GM19193 (cell line): Measurements from ENCODE around the gene DYSF.

ENCODE experiments used
- POLR2A ChIP-seq: IDR thresholded peaks from 4 replicates; pipeline ENCODE4 v1.6.1; 2011; ENCODE audit not compliant: insufficient read depth, insufficient read length; ENCODE audit errors: extremely low read depth

Gene DYSF

DNA sequence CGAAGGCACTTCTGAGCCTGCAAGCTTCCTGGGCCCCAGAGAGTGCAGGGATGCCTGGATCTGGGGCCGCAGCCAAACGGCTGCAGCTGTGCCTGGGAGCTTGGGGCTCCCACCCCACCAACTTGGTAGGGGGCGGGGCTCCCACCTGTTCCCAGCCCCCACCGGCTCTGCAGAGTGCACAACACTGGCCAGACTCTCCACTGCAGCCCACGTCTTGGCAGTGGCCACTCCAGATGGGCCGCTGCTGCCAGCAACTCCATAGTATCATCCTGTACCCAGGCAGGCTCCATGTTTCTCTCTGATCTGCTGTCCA, 9.9 kb downstream of the DYSF start:
- no peak for TF ChIP-seq POLR2A

DNA sequence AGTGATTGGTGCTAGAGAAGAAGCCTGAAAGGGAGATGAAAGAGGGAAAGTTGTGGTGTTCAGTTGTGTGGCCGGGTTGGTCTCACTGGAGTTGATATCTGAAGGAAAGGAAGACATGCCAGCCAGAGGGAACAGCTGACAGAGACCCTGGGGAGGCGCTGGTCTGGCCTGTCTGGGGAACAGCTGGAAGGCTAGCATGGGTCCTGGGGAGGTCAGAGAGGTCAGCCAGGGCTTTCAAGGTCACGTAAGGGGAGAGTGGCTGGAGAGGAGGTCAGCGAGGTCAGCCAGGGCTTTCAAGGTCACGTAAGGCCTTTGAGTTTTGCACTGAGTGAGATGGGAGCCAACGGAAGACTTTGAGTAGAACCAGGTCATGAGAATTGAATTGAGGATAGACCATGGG, 11.0 kb downstream of the DYSF start:
- no peak for TF ChIP-seq POLR2A

DNA sequence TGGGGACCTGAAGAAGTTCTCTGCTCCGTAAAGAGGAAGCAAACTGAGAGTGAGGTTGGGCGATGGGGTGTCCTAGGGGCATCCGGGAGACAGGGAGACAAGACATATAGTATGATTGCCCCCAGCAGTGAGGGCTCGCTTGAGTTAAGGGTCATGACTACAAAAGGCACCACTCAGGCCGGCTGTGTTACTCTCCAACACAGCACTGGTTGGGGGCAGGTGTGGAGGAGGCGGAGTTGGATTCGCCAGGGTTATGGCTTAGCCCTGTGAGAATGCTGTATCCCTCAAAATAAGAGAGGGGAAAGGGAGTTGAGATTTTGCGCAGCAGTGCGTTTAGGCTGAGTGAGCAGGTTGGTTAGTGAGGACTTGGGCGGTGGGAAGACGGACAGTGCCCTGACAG, 12.0 kb downstream of the DYSF start:
- no peak for TF ChIP-seq POLR2A

DNA sequence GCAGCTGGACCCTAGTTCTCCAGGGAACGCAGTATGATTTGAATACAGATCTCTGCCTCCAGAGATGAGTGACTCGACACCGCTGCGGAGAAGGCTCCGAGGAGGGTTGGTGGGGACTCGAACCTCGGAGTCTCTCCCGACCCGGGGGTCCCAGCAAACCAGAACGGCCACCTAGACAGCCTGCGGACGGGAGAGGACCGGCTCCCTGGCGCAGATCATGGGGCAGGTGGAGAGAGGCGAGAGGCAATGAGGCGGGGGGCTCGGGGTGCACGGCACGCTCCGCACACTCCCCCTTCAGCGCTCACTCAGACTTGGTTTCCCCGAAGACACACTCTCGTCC, 12.6 kb downstream of the DYSF start:
- no peak for TF ChIP-seq POLR2A

DNA sequence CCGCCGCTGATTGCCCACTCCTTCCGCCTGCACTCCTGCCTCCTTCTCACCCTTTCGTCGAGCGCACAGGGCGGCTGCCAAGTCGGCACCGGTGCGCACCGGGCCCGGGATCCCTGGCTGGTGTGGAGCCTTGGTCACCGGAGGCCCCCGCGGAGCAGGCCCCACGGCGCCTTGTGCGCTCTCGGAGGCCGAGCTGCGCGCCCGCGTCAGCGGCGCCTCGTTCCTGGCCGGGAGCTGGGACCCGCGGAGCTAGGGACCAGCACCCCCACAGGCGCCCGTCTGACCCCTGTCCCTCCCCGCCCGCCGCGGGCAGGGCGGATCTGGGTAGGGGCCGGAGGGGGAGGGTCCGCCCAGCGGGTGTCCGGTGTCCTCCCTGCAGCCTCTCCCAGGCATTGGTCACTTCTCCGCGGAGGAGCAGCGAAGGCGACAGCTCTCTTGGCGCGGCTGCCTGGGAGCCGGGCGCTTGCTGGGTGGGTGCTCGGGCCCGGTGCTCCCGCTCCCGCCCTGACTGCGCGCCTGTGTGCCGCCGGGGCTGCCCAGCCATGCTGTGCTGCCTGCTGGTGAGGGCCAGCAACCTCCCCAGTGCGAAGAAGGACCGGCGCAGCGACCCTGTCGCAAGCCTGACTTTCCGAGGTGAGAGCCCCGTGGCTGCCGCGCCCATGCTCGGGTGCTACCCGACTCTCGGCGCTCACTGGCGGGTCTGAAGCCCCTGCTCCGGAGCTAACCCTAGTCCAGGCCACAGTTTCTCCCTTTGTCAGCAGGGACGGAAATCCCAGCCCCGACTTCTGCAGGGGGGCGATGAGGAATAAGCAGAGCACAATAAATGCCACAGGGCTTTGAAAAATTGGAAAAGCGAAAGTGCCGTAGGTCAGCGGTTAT, 13.2 kb downstream of the DYSF start:
- TF ChIP-seq POLR2A = no peak

DNA sequence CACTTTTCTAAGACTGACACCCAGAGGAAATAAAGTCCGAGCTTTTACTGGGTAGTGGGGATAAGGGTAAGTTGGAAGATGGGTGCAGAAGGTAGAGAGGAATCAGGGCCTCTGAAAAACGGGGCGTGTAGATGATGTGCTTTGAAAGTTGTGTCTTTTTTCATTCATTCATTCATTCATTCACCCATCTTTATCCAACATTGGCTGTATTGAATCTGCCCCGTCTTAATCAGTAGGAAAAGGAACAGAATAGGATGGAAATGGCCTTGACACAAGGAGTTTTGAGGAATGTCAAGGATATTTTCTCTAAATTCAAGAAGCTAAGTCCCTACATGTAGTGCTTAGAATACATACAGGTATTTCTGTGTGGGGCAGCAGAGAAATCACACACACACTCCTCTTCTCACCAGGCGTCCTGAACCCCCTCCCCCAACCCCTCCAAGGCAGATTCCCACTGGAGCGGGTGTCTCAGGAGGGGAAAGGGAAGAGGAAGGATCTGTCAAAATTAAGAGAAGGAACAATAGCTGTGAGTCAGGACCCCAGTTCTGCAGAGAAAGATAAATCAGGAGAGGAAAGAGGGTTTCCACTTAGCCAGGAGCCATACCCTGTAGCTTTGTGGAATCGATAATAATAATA, 13.9 kb downstream of the DYSF start:
- TF ChIP-seq POLR2A = no peak

DNA sequence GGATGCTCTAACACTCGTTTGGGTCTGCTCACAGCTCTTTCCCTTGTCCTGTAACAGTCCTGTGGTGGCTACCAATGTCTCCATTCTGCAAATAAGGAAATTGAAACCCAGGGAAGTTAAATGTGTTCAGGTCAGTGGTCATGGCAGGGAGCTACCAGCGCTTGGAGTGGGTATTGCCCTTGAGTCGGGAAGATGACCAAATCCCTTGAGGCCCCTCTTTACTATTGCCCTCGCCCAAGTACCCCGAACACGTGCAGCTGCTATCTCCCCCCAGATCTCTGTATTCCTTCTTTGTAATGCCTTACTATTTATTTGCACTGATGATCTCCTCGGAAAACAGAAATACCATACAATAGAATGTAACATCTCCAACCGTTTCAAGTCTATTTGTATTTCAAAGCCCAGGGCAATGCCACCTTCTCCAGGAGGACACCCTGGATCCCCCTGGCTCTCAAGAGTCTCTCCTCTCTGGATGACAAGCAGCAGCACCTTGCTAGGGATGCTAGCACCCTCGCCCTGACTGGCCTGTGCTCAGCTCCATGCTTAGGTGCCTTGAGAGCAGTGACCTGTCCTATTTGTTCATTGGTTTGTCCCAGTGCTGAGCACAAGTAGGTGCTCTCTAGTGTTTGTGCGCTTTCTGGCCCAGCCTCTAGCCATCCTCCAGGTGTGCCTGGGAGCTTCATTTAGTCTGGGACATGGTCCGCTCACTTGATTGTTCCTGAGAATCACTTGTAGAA, 15.1 kb downstream of the DYSF start:
- TF ChIP-seq POLR2A = no peak

DNA sequence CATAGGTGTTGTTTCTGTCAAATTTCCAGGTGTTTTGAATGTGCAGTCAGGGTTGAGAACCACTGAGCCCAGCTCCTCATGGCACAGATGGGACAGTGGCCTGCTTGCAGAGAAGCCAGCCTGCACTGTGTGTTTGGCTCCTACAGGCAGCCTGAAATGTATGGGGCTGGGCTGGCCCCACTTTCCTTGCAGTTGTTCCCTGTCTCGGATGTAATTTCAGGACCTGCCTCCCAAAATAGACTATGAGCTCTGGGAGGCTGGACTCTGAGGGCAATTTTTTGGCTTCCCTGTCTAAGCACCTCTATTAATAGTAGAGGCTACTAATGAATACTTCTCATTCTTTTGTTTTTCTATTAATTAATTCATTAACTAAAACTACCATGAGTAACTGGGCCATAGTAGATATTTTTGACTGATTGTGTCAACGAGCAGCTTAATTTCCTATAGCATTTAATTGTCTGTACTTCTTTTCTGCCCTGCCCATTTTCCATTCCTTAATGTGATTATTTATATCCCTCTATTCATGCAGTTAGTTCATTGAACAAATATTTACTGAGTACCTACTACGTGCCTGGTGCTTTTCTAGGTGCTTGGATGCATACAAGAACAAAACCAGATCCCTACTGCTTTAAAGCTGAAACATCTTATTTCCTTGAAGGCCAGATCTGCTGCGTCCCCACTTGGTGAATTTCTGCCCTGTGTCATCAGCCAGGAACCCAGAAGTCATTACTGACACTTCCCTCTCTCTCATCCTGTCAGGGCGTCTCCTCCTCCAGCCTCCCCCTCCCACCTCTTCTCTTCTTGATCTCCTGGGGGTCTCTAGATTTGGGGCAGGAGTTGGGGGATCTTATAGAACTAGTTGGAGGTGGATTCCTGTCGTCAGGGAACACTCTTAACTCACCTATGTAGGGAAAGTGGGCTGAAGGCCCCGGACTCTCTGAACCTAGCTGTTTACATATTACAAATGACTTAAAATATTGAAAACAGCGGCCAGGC, 16.3 kb downstream of the DYSF start:
- TF ChIP-seq POLR2A = no peak

DNA sequence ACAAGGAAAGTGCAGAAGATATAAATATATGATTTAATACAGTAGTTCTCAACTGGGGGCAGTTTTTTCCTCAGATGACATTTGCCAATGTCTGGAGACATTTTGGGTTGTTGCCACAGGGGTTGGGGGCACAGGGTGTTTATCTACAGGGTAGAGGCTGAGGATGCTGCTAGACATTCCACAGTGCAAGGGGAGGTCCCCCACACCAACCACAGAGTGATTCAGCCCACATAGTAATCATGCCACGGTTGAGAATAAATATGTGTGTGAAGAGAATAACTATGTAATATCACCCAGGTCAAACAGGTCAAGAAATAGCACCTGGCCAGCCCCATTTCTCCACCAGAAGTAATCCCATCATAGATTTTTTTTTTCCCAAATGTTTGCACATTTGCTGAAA, 17.9 kb downstream of the DYSF start:
- TF ChIP-seq POLR2A = no peak

DNA sequence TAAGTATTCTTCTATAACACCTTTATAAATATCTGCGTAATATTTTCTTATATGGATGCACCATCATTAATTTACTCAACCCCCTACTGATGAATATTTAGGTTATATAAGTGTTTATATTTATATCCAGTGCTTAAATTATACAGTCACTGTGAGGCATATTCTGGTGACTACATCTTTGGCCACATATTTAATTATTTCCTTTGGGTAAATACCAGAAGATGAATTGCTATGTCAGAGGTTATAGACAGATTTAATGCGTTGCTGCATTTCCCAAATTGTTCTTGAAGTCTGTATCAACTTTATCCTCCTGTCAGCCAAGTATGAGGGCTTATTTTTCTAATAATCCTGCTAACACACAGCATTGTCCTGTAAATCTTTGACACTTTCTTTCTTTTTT, 18.7 kb downstream of the DYSF start:
- TF ChIP-seq POLR2A = no peak

DNA sequence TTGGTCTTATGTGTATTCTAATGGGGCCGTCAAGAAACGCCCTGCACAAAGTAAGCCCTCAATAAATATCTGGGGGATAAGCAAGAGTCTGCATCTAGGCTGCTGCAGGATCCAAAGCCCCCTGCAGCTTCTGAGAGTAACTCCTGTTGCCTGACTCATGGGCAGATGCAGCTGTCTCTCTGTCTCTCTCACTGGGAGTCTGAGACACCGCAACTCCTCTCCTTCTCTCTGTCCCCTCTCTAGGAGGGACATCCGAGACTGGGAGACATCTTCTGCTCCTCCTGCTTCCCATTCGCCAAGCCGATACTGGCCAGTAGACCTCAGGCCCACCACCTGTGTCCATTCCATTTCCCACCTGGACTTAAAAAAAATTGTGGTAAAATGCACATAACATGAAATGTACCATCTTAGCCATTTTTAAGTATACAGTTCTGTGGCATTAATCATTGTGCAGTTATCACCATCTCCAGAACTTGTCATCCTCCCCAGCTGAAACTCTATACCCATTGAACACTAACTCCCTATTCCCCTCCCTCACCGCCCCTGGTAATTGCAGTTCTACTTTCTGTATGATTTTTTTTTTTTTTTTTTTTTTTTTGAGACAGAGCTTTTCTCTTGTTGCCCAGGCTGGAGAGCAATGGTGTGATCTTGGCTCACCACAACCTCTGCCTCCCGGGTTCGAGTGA, 20.1 kb downstream of the DYSF start:
- TF ChIP-seq POLR2A = no peak

DNA sequence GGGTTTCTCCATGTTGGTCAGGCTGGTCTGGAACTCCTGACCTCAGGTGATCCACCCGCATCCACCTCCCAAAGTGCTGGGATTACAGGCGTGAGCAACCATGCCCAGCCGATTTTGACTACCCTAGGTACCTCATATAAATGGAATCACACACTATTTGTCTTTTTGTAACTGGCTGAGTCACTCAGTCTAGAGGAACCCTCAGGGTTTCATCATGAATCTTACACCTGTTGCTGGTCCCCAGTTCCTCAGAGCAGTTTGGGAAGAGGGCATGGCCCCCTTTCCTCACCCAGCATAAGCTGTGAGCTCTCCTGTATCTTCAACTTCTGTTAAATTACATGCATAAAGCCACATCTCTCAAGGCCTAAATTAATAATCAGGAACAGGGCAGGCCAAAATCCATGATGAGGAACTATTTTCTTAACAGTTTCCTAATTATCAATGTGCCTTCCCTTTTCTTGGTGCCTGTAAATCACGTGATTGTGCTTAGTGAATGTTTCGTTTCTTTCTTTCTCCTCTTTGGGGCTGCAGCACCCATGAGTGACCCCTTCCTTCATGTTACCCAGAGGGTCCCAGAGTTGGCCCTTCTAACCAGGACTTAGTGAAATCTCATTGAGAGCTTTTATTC, 20.9 kb downstream of the DYSF start:
- no peak for TF ChIP-seq POLR2A

DNA sequence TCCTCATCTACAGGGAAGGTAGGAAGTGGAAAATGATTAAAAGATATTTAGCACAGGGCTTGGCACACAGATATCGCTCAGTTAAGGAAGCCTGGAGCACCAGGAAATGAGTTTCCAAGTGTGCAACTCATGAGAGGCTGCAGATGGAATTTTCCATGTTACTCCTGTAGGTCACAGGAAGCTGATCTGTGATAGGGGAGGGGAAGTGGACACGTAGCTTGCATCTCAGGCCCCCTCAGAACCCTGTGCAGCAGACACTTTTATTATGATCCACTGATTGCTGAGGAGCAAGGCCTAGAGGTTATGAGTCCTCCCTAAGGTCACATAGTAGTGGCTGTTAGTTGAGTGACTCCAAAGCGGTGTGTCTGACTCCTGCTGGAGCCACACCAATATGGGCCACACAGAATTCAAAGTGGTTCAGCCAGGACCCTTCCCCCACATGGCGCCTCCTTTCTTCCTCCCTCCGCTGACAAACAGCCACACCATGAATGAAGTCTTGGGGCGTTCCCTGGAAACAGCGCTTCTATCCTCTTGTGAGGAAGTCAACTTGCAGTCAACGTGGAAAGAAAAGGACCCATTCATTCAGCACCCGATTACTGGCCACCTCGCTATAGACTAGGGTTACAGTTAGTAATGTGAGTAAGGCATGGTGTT, 21.5 kb downstream of the DYSF start:
- TF ChIP-seq POLR2A = no peak
